Posterior cingulate gyrus (tissue), 11 donors: ENCODE data around the gene KCNMA1.
A peak's percentile ranks its signal among the peaks of the same experiment; 100 is the strongest.
"Not testable (repeated sequence)": the region's sequence is repeated elsewhere in the genome, so short reads cannot be mapped to it uniquely, and the experiment has no call there.

Experiments
- DNase-seq, 10 donors: peaks; one replicate each; pipeline versions ENCODE4 v3.0.0 to v3.0.0-alpha.2; 2020 to 2021; ENCODE audit warnings: mixed read lengths in 3 of 10
- intact Hi-C: fragments of 100-400 bp; cut with DNase I; formaldehyde crosslinking; loops from one replicate; pipeline ENCODE4 v1.15.1; 2023

Gene KCNMA1

DNA sequence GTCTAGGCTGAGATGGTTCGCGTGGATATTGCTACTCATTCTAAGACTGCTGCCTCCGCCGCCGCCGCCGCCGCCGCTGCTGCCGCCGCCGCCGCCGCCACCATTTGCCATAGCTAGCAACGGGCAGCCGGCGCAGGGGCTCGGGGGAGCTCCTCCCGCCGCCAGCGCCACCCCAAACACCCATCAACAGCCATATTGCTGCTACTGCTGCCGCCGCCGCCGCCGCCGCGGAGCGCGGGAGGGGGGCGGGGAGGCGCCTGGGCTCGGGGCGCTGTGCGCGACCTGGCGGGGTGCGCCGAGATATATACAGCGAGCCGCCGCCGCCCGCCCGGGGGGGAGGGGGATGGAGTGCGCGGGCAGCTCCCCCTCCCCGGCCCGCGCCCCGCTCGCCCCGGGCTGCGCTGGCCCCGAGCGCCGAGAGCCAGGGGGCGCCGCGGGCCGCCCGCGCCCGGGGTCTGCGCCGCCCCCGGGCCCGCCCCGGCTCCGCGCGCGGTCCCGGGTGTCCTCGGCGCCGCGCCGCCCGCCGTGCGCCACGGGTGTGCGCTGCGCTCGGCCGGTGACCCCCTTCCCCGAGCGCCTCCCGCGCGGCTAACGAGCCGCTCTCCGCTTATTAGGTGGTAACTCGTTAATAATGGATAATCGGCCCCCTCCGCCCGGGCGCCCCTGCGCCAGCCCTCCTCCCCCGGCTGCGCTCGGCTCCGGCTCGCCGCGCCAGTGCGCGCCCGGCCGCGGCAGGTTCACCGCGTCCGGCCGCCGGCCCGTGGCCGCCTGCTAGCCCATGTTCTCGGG is at the start of gene KCNMA1:
KCNMA1 (minus strand) TSS at position 277 of the 789 bp plus-strand sequence.
- peak in 9 of 10 donors; percentile 33 to 93 (median 55) for DNase-seq
- intact Hi-C loops, result loop anchor here (5.0 kb wide), 1 partner anchor 125 kb away; no protein-coding TSS in a partner anchor

GRCh38 chr10:77686650-77687417 is 49.2 kb upstream of the KCNMA1 start:
- intact Hi-C loops, result no loop called here
- DNase-seq, result no peak

- intact Hi-C loops, result no loop called here
- DNase-seq, result no peak
These were observed 48.5 kb upstream of the KCNMA1 start for GRCh38 chr10:77686096-77686495.

DNA sequence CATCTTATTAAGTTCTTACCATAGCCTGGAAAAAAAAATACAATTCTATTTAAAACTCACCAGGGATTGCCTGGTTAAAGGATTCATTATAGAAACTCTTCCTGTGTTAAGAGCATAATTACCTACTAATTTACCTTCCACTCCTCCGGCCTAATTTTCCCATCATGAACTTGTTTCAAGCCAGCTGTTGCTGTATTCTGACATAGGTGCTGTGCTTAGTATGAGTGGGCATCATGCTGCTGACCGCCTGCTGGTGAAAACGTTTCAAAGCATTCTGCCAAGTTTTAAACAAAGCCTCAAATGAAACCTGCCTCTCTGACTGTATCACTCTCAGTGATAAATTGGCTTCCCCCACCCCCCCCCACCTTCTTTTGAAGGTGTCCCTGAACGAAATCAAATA is 47.8 kb upstream of the KCNMA1 start:
- intact Hi-C loops, result no loop called here
- no peak for DNase-seq

DNA sequence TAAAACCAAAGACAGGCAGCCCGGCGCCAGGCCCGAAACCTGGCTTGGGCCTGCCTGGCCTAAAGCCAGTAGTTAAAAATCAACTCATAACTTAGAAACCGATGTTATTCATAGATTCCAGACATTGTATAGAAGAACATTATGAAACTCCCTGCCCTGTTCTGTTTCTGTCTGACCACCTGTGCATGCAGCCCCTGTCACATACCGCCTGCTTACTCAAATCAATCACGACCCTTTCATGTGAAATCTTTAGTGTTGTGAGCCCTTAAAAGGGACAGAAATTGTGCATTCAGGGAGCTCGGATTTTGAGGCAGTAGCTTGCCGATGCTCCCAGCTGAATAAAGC is 45.5 kb upstream of the KCNMA1 start:
- intact Hi-C loops, DNase-seq: not testable (repeated sequence)

- intact Hi-C loops, result no loop called here
- no peak for DNase-seq
These were observed 44.9 kb upstream of the KCNMA1 start for GRCh38 chr10:77682393-77683087.

GRCh38 chr10:77681839-77682238 is 44.2 kb upstream of the KCNMA1 start:
- no peak for DNase-seq
- intact Hi-C loops, result no loop called here

DNA sequence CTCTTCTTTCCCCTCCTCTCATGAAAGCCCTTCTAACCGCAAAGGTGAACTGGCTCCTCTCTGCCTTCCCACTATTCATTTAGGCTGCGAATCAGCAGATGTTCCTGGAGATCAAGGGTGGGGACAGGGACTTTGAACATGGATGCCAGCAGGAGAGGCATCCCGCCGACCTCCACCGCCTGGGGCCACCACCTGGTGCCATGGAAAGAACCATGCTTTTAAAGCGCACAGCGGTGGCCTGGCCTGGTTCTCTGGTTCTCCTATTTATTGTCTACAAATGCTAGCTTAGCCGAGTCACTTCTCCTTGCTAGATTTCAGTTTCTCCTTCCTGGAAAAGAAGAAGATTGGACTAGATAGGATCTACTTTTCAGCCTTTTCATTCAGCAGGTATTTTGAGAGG is 43.2 kb upstream of the KCNMA1 start:
- DNase-seq, result no peak
- intact Hi-C loops, result no loop called here

GRCh38 chr10:77680065-77680464 is 42.5 kb upstream of the KCNMA1 start:
- intact Hi-C loops, result no loop called here
- DNase-seq, result no peak

- DNase-seq, result no peak
- intact Hi-C loops, result no loop called here
These were observed 41.6 kb upstream of the KCNMA1 start for GRCh38 chr10:77679217-77679616.

DNA sequence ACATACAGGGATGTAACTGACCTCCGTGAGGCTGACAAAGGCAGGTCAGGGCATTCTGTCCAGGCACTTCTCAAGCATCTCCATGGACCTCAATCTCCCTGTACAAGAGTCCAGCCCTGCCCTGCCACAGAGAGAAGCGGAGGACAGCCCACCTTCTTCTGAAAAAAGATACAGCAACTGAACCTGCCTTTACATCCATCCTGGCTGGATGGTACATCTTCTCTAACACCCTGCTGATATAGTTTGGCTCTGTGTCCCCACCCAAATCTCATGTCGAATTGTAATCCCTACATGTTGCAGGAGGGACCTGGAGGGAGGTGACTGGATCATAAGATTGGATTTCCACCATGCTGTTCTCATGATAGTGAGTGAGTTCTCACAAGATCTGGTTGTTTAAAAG is 40.5 kb upstream of the KCNMA1 start:
- intact Hi-C loops, result no loop called here
- no peak for DNase-seq

- intact Hi-C loops, result no loop called here
- DNase-seq, result no peak
These were observed 37.7 kb upstream of the KCNMA1 start for GRCh38 chr10:77675347-77675746.

DNA sequence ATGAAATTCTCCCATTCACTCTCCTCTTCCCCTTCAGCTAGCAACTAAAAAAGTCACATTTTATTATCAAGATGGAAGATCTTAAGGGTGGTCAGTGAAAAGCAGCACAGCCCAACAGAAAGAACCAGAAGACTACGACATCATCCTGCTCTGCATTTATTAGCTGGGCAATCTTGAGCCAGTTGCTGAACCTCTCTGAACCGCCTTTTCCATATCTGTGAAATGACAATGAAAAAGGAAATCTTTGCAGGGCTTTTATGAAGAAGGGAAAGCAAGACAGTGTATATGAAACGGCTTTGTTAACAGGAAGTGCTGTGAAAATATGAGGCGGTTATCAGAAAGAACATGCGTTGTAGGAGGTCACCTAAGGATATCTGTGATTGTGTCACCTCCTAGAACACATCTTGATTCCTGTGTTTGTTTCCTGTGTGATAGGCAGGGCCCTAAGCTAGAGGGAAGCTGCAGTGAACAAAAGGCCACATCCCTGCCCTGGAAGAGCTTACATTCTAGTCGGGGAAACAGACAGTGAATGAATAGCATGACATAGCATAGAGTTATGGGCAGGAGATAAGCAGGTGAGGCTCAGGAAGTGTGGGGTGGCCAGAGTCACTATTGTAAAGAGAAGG is 36.0 kb upstream of the KCNMA1 start:
- no peak for DNase-seq
- intact Hi-C loops, result no loop called here

DNA sequence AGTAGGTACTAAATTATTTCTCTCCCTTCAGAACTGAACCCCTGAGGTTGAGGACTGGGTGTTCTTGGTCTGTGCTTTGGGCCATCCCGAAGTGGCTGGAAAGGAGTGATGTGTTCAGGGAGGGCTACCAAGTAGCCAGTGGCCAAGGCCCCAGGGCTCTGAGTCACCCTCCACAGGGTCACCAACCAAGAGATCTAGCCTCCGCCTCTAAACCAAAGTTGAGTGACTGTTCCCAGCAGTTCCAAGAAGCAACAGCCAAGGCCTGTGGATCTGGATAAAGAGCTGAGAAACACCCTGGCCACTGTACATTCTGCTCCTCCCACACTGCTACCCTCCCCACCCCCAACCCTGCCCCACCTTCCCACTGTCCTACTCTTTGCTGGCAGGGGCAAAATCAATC is 35.5 kb upstream of the KCNMA1 start:
- DNase-seq, result no peak
- intact Hi-C loops, result no loop called here

GRCh38 chr10:77671594-77672252 is 34.1 kb upstream of the KCNMA1 start:
- intact Hi-C loops, result no loop called here
- DNase-seq, result no peak

DNA sequence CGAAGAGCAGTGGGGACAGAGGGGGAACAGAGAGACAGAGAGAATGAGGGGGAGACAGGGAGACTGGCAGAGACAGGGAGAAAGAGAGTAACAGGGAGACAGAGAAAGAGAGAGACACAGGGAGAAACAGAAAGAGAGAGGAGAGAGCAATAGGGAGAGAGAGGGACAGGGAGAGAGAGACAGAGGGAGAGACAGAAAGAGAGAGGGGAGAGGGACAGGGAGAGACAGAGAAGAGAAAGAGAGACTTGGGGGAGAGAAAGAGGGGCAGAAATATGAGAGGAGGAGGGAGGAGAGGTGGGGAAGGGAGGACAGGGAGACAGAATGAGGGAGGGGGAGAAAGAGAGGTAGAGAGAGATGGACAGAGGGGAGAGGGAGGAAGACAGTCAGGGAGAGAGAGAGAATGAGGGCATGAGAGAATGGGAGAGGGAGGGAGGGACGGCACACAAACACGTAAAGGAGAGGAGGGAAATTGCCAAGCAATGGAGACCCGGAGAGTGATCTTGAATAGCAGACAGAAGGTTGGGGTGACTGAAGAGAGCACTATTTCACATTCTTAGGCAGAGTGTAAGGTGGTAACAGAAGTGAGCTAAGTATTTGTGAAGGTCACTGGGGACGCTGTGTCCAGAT is 33.3 kb upstream of the KCNMA1 start:
- no peak for DNase-seq
- intact Hi-C loops, result no loop called here

- DNase-seq, result no peak
- intact Hi-C loops, result no loop called here
These were observed 32.3 kb upstream of the KCNMA1 start for GRCh38 chr10:77669892-77670291.

DNA sequence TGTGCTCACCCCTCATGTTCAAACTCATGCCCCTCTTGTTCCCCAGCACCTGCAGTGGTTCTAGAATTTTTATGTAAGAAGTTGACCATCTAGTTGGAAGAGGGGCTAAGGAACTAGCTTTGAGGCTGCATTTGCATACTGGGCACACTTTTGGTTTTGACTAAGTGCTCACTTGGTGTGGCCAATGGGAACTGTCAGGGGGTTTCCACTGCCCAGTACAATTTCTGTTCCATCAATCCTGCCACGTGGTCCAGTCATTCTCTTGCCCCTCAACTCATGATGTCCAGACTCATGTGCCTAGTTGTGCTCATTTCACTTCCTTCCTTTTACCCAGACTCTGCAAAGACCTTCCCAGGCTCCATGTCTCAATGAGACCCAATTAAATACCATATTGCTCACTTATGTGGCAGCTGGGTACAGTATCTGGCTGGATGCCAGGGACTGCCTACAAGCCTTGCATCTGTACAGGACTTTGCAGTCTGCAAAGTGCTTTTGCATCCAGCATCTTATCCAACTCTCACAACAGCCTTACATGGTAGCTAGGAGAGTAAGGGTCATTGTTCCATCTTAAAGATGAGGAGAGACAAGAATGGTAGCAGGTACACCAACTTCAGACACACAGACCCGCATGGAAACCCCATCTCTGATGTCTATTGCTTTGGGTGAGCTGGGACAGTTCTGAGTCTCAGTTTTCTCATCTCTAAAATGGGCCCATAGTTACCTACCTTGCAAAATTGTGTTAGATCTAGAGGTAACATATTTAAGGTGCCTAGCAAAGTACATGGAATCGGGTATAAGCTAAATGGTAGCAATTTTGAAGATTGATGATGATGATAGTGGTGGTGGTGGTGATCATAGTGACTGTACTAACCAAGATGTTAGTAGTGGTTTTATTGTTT is 30.1 kb upstream of the KCNMA1 start:
- intact Hi-C loops, result no loop called here
- no peak for DNase-seq

DNA sequence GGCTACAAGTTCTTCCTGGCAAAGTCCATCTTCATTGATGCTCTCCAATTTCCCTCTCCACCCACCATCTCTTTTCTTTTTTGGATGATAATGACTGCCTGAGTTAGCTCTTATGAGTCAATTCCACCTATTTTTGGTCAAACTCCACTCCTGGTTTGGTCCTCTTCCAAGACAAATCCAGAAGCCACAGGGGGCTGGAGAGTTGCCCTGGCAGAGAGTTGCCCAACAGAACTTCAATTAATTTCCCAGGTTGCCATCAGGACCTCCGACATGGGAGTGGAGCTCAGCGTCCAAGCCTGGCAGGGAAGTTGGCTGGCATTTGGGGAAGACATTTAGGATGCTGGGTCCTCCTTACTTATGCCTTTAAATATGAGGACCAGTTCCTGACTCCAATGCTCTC is 29.2 kb upstream of the KCNMA1 start:
- no peak for DNase-seq
- intact Hi-C loops, result no loop called here
